Germinal center (tissue), 1 donor: ENCODE data around the gene TMEM43.
A peak's percentile ranks its signal among the peaks of the same experiment; 100 is the strongest.
"Not testable (repeated sequence)": the region's sequence is repeated elsewhere in the genome, so short reads cannot be mapped to it uniquely, and the experiment has no call there.

Experiments used
- DNase-seq: peaks from one replicate; pipeline ENCODE4 v3.0.0; 2012; ENCODE audit warnings: mixed read lengths, low spot score

The TMEM43 gene, protein sequence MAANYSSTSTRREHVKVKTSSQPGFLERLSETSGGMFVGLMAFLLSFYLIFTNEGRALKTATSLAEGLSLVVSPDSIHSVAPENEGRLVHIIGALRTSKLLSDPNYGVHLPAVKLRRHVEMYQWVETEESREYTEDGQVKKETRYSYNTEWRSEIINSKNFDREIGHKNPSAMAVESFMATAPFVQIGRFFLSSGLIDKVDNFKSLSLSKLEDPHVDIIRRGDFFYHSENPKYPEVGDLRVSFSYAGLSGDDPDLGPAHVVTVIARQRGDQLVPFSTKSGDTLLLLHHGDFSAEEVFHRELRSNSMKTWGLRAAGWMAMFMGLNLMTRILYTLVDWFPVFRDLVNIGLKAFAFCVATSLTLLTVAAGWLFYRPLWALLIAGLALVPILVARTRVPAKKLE

DNA sequence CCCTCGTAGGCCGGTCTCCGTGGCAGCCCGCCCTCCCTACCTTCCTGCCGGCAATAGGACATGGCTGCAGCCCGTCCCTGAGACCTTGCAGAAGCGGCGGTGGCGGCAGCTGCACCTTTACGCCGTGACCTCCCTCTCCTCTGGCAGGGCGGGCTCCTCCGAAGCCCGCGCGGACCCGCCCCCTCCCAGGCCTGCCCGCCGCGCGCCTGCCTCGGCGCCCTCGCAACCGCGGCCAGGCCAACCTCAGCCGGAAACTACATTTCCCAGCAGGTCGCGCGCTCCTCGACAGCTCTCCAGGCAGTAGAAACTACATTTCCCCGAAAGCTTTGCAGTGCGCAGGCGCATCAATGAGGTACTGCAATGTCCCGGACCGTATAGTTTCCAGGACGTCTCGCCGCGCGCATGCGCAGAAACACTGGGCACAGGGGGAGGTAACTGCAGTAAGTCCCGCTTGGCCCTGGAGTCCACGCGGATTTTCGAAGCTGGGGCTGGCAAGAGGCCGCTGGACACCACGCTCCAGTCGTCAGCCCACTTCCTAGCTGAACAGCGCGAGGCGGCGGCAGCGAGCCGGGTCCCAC, at the start of gene TMEM43, which contains the start of gene CHCHD4:
Gene TMEM43, plus strand, starts transcription at position 438 of the 578 bp plus-strand sequence. CDS start 142 bp downstream, outside the sequence.
Gene CHCHD4, minus strand, starts transcription at position 256 of the 578 bp plus-strand sequence. Its CDS starts 194 bp downstream, at position 62.
- DNase-seq: peak; percentile 100

DNA sequence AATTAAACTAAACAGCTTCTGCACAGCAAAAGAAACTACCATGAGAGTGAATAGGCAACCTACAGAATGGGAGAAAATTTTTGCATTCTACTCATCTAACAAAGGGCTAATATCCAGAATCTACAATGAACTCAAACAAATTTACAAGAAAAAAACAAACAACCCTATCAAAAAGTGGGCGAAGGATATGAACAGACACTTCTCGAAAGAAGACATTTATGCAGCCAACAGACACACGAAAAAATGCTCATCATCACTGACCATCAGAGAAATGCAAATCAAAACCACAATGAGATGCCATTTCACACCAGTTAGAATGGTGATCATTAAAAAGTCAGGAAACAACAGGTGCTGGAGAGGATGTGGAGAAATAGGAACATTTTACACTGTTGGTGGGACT, 49.6 kb upstream of the TMEM43 start:
- not testable (repeated sequence) for DNase-seq

DNA sequence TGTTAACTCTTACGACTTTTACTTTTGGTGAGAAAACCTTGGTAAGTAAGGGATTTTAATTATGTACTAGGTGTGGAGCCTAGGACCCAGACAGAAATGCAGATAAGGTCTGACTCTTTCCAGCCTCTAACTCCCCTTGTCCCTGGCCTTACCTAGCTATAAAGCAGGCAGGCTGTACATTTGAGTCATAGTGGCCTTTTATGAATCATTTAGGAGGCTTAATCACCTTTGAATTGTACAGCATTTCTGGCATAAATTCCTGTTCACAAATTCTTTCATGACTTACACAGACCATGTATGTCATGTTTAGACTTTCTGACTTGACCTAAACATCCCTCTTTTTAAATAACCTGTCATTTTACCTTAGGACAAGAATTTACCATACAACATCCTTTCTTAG, 47.5 kb upstream of the TMEM43 start:
- no peak for DNase-seq

DNA sequence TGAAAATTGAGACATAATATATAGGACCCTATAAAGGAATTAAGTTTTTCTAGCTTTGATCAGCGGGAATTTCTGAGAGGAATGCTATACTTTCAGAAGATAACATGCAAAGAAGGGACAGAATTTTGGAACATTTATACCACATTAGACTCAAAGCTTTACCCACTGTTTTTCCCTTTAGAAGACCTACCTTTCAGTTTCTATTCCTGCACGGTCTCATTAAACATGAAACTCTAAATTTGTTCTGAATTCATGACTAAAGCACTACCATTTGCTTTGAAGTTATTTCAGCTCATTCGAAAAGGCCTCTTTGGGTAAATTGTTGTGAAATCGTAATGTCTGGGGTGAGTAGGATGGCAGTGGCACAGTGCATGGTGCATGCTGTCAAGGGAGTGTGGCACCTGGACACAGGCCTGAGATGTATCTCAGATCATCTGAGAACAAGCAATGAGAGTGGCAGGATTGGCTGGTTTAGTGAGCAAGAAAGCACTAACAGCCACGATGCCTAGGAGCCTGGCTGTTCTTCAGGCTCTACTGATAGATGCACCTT, 42.7 kb upstream of the TMEM43 start:
- DNase-seq: no peak

DNA sequence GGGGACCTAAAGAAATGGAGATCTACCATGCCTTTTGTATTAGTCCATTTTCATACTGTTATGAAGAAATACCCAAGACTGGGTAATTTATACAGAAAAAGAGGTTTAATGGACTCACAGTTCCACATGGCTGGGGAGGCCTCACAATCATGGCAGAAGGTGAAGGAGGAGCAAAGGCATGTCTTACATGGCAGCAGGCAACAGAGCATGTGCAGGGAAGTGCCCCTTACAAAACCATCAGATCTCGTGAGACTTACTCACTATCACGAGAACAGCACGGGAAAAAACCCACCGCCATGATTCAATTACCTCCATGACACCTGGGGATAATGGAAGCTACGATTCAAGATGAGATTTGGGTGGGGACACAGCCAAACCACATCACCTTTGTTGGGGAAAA, 37.4 kb upstream of the TMEM43 start:
- not testable (repeated sequence) for DNase-seq

DNA sequence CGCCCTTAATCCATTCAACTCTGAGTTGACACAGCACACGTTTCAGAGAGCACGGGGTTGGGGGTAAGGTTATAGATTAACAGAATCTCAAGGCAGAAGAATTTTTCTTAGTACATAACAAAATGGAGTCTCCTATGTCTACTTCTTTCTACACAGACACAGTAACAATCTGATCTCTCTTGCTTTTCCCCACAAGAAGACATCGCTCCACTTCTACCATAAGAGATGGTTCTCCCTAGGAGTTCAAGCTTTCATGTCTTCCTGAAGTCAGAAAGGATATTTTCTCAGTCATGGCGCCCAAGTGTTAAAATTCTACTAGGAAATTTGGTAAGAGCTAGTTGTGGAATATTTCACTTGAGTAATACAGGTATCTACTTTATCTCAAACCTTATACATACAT, 32.9 kb upstream of the TMEM43 start:
- DNase-seq: not testable (repeated sequence)

DNA sequence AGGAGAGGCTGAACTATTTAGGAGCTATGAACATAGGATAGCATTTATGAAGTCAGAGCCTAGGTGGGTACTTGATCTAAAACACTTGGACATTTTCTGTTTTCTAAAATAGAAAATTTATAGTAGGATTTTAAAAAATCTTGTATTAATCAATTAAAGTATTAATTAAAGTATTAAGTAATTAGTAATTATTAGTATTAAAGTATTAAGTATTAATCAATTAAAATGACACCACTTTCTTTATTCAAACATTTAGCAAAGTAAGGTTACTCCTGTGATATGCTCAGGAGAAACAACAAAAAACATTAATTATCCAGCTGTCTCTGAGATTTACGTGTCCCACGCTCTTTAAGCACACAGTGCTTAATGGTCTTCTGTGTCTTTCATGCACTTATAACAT, 32.4 kb upstream of the TMEM43 start:
- no peak for DNase-seq

DNA sequence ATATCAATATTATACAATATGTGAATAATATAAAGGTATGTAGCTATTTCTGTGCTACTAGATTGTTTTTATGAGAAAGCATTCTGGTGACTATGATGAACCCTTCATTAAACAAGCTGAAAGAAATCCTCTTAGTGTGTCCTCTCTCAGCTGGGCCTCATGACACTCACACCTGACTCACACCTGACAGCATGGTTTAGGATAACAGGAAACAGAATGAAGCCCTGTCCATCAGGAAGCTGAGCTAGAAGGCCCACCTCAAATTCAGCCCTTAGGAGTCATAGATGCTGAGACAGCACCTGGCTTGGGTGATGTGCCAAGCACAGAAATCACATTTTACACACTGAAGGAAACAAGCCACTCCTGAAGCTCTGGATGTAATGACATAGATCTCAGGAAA, 31.0 kb upstream of the TMEM43 start:
- DNase-seq: no peak

DNA sequence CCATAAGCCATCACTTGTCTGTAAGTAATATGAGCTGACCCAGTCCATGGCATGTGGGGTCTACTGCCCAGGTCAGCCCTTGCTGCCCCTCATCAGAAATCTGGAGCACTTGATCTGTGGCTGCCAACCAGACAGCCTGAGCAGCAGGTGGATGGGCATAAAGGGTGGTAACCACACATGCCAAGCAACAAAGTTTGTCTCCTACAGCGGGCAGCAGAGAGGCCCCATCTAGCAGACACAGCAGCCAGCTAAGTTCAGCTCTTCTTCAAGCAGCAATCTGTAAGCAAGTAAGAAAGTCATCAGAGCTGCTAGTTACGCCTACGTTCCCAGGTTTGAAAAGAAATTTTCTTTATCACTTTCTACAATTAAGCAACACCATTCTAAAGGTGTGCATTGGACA, 28.1 kb upstream of the TMEM43 start:
- DNase-seq: no peak

DNA sequence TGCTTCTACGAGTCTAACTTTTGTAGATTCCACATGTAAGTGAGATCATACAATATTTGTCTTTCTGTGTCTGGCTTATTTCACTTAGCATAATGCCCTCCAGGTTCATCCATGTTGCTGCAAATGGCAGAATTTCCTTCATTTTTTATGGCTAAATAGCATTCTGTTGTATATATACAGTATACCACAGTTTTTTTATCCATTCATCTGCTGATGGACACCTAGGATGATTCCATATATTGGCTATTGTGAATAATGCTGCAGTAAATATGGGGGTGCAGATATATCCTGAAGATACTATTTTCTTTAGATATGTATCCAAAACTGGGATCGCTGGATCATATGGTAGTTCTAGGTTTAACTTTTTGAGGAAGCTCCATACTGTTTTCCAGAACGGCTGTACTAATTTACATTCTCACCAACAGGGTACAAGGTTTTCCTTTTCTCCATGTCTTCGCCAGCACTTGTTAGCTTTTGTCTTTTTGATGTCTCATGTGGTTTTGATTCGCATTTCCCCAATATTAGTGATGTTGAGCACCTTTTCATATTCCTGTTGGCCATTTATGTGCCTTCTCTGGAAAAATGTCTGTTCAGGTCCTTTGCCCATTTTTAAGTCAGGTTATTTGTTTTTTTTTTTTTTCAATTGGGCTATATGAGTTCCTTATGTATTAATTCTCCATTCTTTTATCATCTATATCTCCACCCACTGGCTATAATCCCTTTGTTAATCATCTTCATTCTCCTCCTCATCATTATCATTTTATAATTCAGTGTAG, 27.0 kb upstream of the TMEM43 start:
- no peak for DNase-seq

DNA sequence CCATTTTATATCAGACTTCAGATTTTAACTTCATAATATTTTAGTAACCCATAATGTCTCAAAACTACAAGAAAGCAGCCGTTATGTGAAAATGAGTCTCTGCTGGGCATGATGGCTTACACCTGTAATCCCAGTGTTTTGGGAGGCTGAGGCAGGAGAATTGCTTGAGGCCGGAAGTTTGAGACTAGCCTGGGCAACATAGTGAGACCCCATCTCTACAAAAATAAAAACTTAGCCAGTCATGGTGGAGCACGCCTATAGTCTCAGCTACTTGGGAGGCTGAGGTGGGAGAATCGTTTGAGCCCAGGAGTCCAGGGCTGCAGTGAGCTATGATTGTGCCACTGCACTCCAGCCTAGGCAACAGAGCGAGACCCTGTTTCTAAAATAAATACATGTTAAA, 15.0 kb upstream of the TMEM43 start:
- not testable (repeated sequence) for DNase-seq

DNA sequence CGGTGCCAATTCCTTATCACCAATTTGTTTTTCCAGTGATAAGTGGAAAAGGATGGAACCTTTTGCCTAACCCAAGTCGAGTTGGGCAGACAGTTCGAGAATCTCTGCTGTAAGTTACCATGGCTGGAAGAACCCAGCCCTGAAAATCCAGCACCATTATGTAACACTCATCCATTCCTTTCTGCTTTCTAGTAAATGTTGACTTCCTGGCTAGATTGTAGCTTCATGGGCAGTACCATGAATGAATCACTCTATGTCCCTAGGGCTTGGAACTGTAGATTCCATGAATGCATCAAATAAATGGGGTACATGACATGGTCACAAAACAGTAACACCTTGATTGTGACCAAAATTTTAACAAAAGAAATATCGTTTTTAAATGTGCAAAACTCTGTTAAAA, 14.2 kb upstream of the TMEM43 start:
- DNase-seq: no peak

DNA sequence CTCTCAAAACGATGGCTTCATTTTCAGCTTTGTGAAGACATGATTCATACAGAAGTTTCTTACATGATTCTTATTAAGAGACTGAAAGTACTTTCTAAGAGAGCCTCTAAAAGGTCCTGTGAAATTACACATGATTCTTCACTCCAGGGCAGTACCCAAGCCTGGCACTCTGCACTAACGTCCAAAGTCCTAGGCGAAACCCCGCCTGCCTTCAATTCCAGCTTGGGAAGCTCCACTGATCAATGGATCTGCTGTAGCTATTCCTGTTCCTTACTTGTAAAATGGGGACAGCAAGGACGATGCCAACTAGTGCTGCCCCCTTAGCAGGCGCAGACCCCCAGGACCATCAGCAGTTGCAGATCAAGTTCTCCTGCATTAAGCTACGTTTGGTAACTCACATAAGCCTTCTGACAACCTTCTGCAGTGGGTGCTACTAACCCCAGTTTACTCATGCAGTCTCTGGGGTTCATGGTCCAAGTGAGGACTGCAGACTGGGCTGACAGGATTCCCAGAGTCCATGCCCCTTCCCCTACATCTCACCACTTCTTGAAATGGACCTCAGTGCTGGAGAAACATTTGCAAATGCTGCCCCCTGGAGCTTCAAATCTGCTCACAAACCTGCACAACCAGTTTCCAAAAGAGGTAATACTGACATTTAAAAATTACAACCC, 10.8 kb upstream of the TMEM43 start:
- DNase-seq: no peak

DNA sequence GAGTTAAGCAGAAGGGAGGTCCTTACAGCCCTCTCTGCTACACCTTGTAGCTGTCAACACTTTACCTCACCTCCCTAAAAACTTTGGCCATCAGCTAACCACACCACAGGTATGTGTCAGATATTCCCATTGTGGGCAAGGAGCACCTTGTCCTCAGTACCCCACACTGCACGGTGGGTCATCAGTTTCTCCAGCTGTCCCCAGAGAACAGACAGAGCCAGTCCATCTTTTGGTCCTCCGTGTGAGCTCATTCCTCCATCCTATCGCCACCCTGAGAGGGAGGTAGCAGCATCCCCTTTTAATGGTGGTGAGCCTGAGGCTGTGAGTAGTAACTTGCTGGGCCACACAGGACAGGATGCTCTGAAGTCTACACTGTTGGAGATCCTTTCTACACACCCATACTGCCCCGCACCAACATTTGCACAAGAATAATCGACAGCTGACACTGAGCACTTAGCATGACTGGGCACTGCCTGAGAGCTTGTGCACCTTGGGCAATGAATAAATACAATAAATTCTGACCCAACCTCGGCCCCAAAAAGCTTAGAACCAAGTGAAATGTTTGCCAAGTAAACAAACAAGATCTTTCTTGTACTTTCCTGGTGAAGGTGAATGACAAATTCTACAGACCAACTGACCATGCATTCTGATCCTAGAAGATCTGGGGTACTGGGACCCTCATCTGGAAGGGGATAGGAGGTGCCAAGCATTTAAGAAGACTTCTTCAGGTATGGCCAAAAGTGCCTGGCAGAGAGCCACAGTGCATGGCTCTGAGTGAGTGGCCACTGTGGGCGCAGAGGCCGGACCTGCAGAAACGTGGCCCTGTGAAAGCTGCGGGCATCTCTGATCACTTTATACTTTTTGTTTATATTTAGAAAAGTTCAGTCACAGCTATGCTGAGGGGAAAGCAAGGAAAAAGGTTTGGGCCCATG, 7.1 kb upstream of the TMEM43 start:
- DNase-seq: no peak

DNA sequence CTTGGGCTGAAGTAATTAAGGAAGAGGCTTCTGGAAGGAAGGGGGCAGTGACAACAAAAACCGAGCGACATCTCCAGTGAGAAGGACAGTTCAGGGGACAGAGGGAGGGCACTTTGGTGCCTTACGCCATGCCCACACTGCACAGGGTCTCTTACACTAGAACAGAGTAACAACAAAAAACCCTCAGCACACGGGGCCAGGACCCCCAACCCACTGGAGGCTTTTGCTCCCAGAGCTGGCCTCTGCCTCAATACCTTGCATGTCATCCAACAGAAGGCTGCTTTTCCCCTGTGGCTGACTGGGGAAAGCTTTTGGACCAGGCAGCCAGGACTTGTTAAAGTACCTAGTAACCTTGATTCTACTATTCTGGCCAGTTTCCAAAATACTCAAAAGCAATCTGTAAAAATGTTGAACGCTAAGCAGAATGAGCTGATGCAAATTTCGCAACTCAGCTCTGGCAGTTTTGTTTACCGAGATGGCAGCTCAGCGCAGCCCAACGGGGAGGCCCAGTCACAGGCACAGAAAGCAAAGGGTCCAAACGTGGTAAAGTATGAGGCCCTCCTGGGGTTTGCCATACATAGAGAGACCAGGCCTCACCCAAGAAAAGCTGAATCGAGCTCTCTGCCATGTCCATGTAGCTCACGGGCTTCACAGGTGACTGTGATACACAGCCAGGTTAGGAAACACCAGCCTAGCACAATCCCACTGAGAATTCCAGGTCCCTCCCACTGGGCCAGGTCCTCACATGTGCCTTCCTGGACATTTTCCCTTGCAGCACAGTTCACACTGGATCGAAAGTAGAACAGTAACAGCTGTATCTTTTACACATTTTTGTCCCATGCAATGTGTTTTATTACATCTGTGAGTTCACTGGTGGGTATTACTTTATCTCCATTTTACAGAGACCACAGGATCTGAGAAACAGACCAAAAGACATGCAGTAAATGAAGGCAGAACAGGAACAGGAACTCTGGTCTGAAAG, 6.2 kb upstream of the TMEM43 start:
- no peak for DNase-seq

DNA sequence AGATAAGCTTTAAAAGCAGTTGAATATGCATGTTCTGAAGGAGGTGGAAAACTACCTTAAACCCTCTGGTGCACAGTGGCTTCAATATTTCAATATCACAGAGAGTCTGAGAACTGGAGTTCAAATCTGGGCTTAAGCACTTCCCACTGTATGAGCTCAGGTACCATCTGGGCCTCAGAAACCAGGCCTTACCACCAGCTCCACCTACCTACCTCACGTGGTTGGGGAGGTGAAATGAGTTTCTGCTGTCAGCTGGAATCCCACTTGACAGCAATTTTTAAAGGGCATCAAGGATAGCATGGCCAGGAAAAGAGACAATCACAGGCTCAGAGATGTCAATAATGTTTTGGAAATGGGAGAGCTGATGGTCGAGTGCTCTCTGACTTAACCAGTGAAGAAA, 5.2 kb upstream of the TMEM43 start:
- no peak for DNase-seq

DNA sequence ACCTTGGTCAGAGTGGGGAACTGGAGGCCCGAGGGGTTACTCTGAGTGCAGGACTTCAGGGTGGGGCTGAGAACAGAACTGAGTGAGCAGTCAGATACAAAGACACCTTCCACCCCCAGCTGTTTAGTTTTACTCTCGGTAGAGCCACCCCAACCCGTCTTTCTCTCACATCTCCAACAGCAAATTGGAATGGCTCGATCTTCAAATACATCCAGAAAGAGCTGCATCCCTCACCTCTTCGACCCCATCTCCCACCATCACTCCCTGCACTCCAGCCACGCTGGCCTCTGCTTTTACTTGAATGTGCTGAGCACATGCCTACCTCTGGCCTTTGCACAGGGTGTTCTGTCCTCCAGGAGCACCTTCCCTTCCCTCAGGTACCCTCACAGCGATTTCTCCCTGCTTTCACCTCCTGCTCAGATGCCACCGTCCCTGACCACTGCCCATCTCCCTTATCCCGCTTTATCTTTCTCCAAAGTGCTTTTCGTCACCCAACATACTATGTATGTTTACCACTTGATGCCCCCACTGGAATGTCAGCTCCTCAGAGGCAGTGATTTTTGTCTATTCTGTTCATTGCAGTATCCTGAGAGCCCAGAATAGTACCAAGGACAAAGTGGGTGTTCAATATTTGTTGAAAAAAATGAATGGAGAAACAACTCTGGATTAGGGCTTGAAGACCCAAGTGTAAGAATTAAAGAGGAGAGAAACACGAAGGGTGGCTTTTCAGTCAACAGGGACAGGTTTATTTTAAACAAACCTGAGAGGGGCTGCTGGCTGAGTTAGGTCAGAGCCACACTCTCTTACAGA, 4.5 kb upstream of the TMEM43 start:
- DNase-seq: no peak

DNA sequence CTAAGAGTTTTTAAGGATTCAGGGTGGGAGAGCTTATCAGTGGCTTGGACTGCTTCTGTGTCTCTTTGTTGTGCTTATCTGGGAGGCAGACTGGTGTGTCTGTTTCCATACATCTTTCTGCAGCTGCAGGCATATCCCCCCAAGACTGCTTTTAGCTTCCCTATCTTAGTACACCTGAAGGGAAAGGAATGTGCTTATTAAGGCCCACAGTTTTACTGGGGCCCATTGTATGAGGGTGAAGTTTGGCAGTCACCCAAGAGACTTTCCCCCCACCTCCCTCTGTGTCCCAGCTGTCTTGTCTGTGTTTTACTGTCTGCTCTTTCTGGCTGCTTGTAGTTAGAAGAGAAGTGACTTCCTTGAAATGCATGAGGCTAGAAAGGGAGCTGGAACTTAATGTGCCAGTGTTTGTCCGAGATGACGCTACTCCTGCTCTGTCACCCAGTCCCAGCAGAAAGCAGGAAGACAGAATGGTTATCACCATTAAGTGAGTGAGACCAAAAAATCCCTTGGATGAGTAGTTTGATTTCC, 3.9 kb upstream of the TMEM43 start:
- not testable (repeated sequence) for DNase-seq
